PC-3 (cell line): ENCODE data around the gene DENND2D. TPM values are rescaled to one million over a fixed set of nuclear protein-coding genes. Genes with fewer than 3 reads are reported as not detected.

Experiments
- ATAC-seq: fragments of 200-7000 bp; cut with Tn5 transposase; 2 replicates; pipeline ENCODE4 v1.9.1; 2020; ENCODE audit warnings: mild to moderate bottlenecking, moderate library complexity
- BruUV-seq: library from RNA; stranded (reverse); fragments of 400-500 nt; replicated peaks from 2 replicates; lab custom pipeline; 2021; lab: Mats Ljungman, UMichigan
- CTCF ChIA-PET: fragments of 300-600 bp; sonication (Branson Sonifier 250); formaldehyde crosslinking; loops from one replicate; lab custom pipeline; 2022; ENCODE audit warnings: antibody characterized with exemption; lab: Charles Lee
- POLR2A ChIA-PET: fragments of 300-600 bp; sonication (Branson Sonifier 250); formaldehyde crosslinking; loops from one replicate; lab custom pipeline; 2022; ENCODE audit warnings: antibody characterized with exemption; ENCODE audit not compliant: unreplicated experiment; lab: Charles Lee
- DNase-seq: peaks from one replicate; pipeline ENCODE4 v3.0.0-alpha.2; 2015
- H2AFZ ChIP-seq: fragments of 300-600 bp; sonication (generic); 2 replicates; pipeline ENCODE4 v1.6.0; 2016; ENCODE audit warnings: antibody characterized with exemption, low read length
- H3F3A ChIP-seq: fragments of 300-600 bp; sonication (generic); one replicate; pipeline ENCODE4 v1.6.0; 2017; ENCODE audit warnings: antibody characterized with exemption, low read length, control low read depth, mild to moderate bottlenecking; ENCODE audit not compliant: unreplicated experiment
- H3K27ac ChIP-seq: fragments of 300-600 bp; sonication (generic); 2 replicates; pipeline ENCODE4 v1.5.1; 2016; ENCODE audit warnings: mild to moderate bottlenecking, low read length
- H3K27me3 ChIP-seq: fragments of 300-600 bp; sonication (generic); 2 replicates; pipeline ENCODE4 v1.6.1; 2016; ENCODE audit warnings: low read length, mixed read lengths
- H3K36me3 ChIP-seq: fragments of 300-600 bp; sonication (generic); 2 replicates; pipeline ENCODE4 v1.6.1; 2016; ENCODE audit warnings: low read depth, mixed run types, low read length, mixed read lengths
- H3K4me1 ChIP-seq: fragments of 300-600 bp; sonication (generic); 2 replicates; pipeline ENCODE4 v1.5.1; 2016; ENCODE audit warnings: low read length; ENCODE audit not compliant: insufficient read depth
- H3K4me2 ChIP-seq: fragments of 300-600 bp; sonication (generic); 2 replicates; pipeline ENCODE4 v1.6.0; 2016; ENCODE audit warnings: low read length
- H3K4me3 ChIP-seq: fragments of 300-600 bp; sonication (generic); 2 replicates; pipeline ENCODE4 v1.5.1; 2016; ENCODE audit warnings: mild to moderate bottlenecking, low read length, mixed read lengths
- H3K79me2 ChIP-seq: fragments of 300-600 bp; sonication (generic); 2 replicates; pipeline ENCODE4 v1.6.1; 2017; ENCODE audit warnings: low read length, mixed read lengths
- H3K9ac ChIP-seq: fragments of 300-600 bp; sonication (generic); 2 replicates; pipeline ENCODE4 v1.6.0; 2016; ENCODE audit warnings: mild to moderate bottlenecking, low read length
- H3K9me2 ChIP-seq: fragments of 300-600 bp; sonication (generic); replicated peaks from 2 replicates; pipeline ENCODE4 v1.6.1; 2016; ENCODE audit warnings: mixed run types, low read length, mixed read lengths
- H3K9me3 ChIP-seq: fragments of 300-600 bp; sonication (generic); 2 replicates; pipeline ENCODE4 v1.6.1; 2016; ENCODE audit warnings: low read length, mixed read lengths
- H4K20me1 ChIP-seq: fragments of 300-600 bp; sonication (generic); 2 replicates; pipeline ENCODE4 v1.6.1; 2016; ENCODE audit warnings: low read length, mixed read lengths
- CTCF ChIP-seq: fragments of 300-600 bp; sonication (generic); conservative IDR thresholded peaks from 2 replicates; pipeline ENCODE4 v1.5.1; 2017; ENCODE audit warnings: antibody characterized with exemption, low read depth, mild to moderate bottlenecking, low read length
- EZH2 ChIP-seq: fragments of 300-600 bp; sonication (generic); IDR thresholded peaks from one replicate; pipeline ENCODE4 v1.6.1; 2017; ENCODE audit warnings: antibody characterized with exemption, mild to moderate bottlenecking, low read length; ENCODE audit not compliant: unreplicated experiment
- EZH2phosphoT487 ChIP-seq: fragments of 300-600 bp; sonication (generic); IDR thresholded peaks from 2 replicates; pipeline ENCODE4 v1.6.1; 2018; ENCODE audit warnings: mild to moderate bottlenecking, antibody characterized with exemption, low read length, borderline replicate concordance
- intact Hi-C: fragments of 100-400 bp; cut with micrococcal nuclease; formaldehyde crosslinking; loops from 2 replicates; pipeline ENCODE4 v1.9.0; 2023
- total RNA-seq: library from RNA; depleted of rRNA; stranded (reverse); fragments of >200 nt; gene quantifications from 2 replicates; pipeline ENCODE4 v1.2.3, GENCODE V29; 2014

DENND2D gene
- total RNA-seq, 1 experiment from 2014 or later, result 4.0 TPM

GRCh38 chr1:111208921-111209320 is 8.5 kb upstream of the DENND2D start:
- H3F3A ChIP-seq, result no peaks in the 10 kb centered on the region
- H3K4me3 ChIP-seq, result no peak overlapping the region
- H3K79me2 ChIP-seq, result no peaks in the 10 kb centered on the region
- ATAC-seq (peak; percentile 36; the same call in 1 of the 2 replicates), DNase-seq (peak; percentile 58)
- H3K4me2 ChIP-seq, result no peak overlapping the region
- no peaks in the 10 kb centered on the region for H3K9me3 ChIP-seq
- H3K9ac ChIP-seq, result no peak overlapping the region
- CTCF ChIA-PET, result no interaction called here
- intact Hi-C loops, result no loop called here
- H3K4me1 ChIP-seq, result peaks cover 11% of the 10 kb centered on the region; the same call in 1 of the 2 replicates
- no peaks in the 10 kb centered on the region for H3K36me3 ChIP-seq
- TF ChIP-seq EZH2phosphoT487 (no peak), CTCF (no peak), EZH2 (no peak)
- no peak overlapping the region for H2AFZ ChIP-seq
- H4K20me1 ChIP-seq, result no peaks in the 10 kb centered on the region
- no peak overlapping the region for H3K27ac ChIP-seq
- POLR2A ChIA-PET, result no interaction called here
- BruUV-seq, result no TSS peak
- H3K9me2 ChIP-seq, result no peaks in the 10 kb centered on the region
- H3K27me3 ChIP-seq, result no peaks in the 10 kb centered on the region

- ATAC-seq, result no peak
- intact Hi-C loops, result no loop called here
- Histone ChIP-seq H3K36me3 (no peaks in the 10 kb centered on the region), H3K4me3 (no peak overlapping the region), H3K79me2 (no peaks in the 10 kb centered on the region), H2AFZ (no peak overlapping the region), H3K4me2 (no peak overlapping the region), H3K27ac (no peak overlapping the region), H3K4me1 (peaks cover 32% of the 10 kb centered on the region), H3K27me3 (no peaks in the 10 kb centered on the region), H3F3A (no peaks in the 10 kb centered on the region), H4K20me1 (no peaks in the 10 kb centered on the region), H3K9me2 (no peaks in the 10 kb centered on the region), H3K9ac (no peak overlapping the region), H3K9me3 (no peaks in the 10 kb centered on the region)
- POLR2A ChIA-PET, result no interaction called here
- BruUV-seq, result no TSS peak
- CTCF ChIA-PET, result no interaction called here
- DNase-seq, result no peak
- no peak for TF ChIP-seq EZH2phosphoT487
- no peak for TF ChIP-seq CTCF
- no peak for TF ChIP-seq EZH2
Observed at GRCh38 chr1:111205714-111206050, 5.2 kb upstream of the DENND2D start.

- TF ChIP-seq EZH2phosphoT487 (no peak), EZH2 (no peak), CTCF (no peak)
- Histone ChIP-seq H3K27me3 (no peaks in the 10 kb centered on the region), H3K4me2 (no peak overlapping the region; the same call in 1 of the 2 replicates), H4K20me1 (no peaks in the 10 kb centered on the region), H3K9me2 (no peaks in the 10 kb centered on the region), H3K4me3 (no peak overlapping the region), H3K79me2 (no peaks in the 10 kb centered on the region), H3K36me3 (no peaks in the 10 kb centered on the region), H3F3A (no peaks in the 10 kb centered on the region), H3K9ac (no peak overlapping the region), H2AFZ (no peak overlapping the region; the same call in 1 of the 2 replicates), H3K27ac (no peak overlapping the region), H3K9me3 (no peaks in the 10 kb centered on the region), H3K4me1 (peaks cover 32% of the 10 kb centered on the region)
- ChIA-PET CTCF (no interaction called here), POLR2A (no interaction called here)
- DNase-seq (no peak), ATAC-seq (no peak)
- BruUV-seq, result no TSS peak
- intact Hi-C loops, result no loop called here
Observed at GRCh38 chr1:111204983-111205713, 4.7 kb upstream of the DENND2D start.
